Neuronal stem cell (in vitro differentiated cells): ENCODE measurements around the gene C12orf54.

Experiments used
- DNase-seq: peaks from one replicate; pipeline ENCODE4 v3.0.0-alpha.2; 2013; ENCODE audit warnings: low spot score
- H2AFZ ChIP-seq: one replicate; pipeline ENCODE4 v1.6.1; 2013; ENCODE audit warnings: mild to moderate bottlenecking, low read length, inconsistent platforms
- H2AK5ac ChIP-seq: 2 replicates; pipeline ENCODE4 v1.6.1; 2013; ENCODE audit warnings: low read depth, mild to moderate bottlenecking, inconsistent platforms, low read length, moderate library complexity, mixed read lengths
- H2BK120ac ChIP-seq: 2 replicates; pipeline ENCODE4 v1.6.1; 2013; ENCODE audit warnings: low read depth, mild to moderate bottlenecking, inconsistent platforms, low read length, moderate library complexity, mixed read lengths
- H2BK12ac ChIP-seq: one replicate; pipeline ENCODE4 v1.6.1; 2013; ENCODE audit warnings: low read length, inconsistent platforms
- H2BK15ac ChIP-seq: 2 replicates; pipeline ENCODE4 v1.6.1; 2013; ENCODE audit warnings: mild to moderate bottlenecking, low read length, inconsistent platforms, mixed read lengths
- H2BK5ac ChIP-seq: one replicate; pipeline ENCODE4 v1.6.1; 2013; ENCODE audit warnings: inconsistent platforms, mild to moderate bottlenecking, low read length, moderate library complexity
- H3K14ac ChIP-seq: one replicate; pipeline ENCODE4 v1.6.1; 2013; ENCODE audit warnings: low read length, inconsistent platforms
- H3K18ac ChIP-seq: 2 replicates; pipeline ENCODE4 v1.6.1; 2013; ENCODE audit warnings: low read length, inconsistent platforms
- H3K23ac ChIP-seq: 2 replicates; pipeline ENCODE4 v1.6.1; 2013; ENCODE audit warnings: low read depth, mild to moderate bottlenecking, mixed read lengths, low read length, inconsistent platforms; ENCODE audit not compliant: poor library complexity
- H3K27ac ChIP-seq: replicated peaks from 3 replicates; pipeline ENCODE4 v1.5.1; 2013; ENCODE audit warnings: low read length, inconsistent platforms
- H3K27me3 ChIP-seq, 3 experiments: 2 replicates each; pipeline ENCODE4 v1.6.1; 2013; ENCODE audit warnings: low read length in 3 of 3, mild to moderate bottlenecking in 2 of 3, inconsistent platforms in 1 of 3, low read depth in 1 of 3, mixed read lengths in 1 of 3, moderate library complexity in 1 of 3; ENCODE audit not compliant: control insufficient read depth in 3 of 3, insufficient read depth in 3 of 3
- H3K36me3 ChIP-seq, 2 donors: replicated peaks in 1 of 2; 2 replicates each; pipeline ENCODE4 v1.6.1; 2013; ENCODE audit warnings: low read length in 2 of 2; ENCODE audit not compliant: control insufficient read depth in 2 of 2, insufficient read depth in 2 of 2
- H3K4ac ChIP-seq: 2 replicates; pipeline ENCODE4 v1.6.1; 2013; ENCODE audit warnings: inconsistent platforms, mild to moderate bottlenecking, low read length, moderate library complexity
- H3K4me1 ChIP-seq, 2 donors: 1 replicate in 1 of 2; 2 replicates in 1 of 2; pipeline ENCODE4 v1.6.1; 2013; ENCODE audit warnings: low read length in 2 of 2, low read depth in 1 of 2; ENCODE audit not compliant: control insufficient read depth in 2 of 2, insufficient read depth in 1 of 2
- H3K4me2 ChIP-seq: one replicate; pipeline ENCODE4 v1.6.1; 2013; ENCODE audit warnings: mild to moderate bottlenecking, low read length, inconsistent platforms; ENCODE audit not compliant: insufficient read depth, poor library complexity, severe bottlenecking
- H3K4me3 ChIP-seq, 2 donors: 2 replicates each; pipeline ENCODE4 v1.5.1; 2013; ENCODE audit warnings: low read length in 2 of 2, mild to moderate bottlenecking in 2 of 2, inconsistent platforms in 1 of 2, moderate library complexity in 1 of 2
- H3K79me1 ChIP-seq: one replicate; pipeline ENCODE4 v1.6.1; 2013; ENCODE audit warnings: low read depth, mild to moderate bottlenecking, inconsistent platforms, low read length, moderate library complexity
- H3K9ac ChIP-seq: one replicate; pipeline ENCODE4 v1.6.1; 2013; ENCODE audit warnings: mild to moderate bottlenecking, low read depth, low read length, inconsistent platforms; ENCODE audit not compliant: poor library complexity
- H3K9me3 ChIP-seq, 2 donors: replicated peaks in 1 of 2; 2 replicates each; pipeline versions ENCODE3 to v1.6.1; 2013; ENCODE audit warnings: low read length in 2 of 2, mild to moderate bottlenecking in 2 of 2, inconsistent platforms in 1 of 2, low read depth in 1 of 2, mixed read lengths in 1 of 2, moderate library complexity in 1 of 2; ENCODE audit not compliant: control insufficient read depth in 2 of 2, insufficient read depth in 1 of 2
- H4K8ac ChIP-seq: one replicate; pipeline ENCODE4 v1.6.1; 2013; ENCODE audit warnings: low read depth, mild to moderate bottlenecking, inconsistent platforms, low read length, moderate library complexity
- H4K91ac ChIP-seq: one replicate; pipeline ENCODE4 v1.6.1; 2013; ENCODE audit warnings: low read length, low read depth, mild to moderate bottlenecking, inconsistent platforms; ENCODE audit not compliant: poor library complexity
- WGBS, 2 donors: extraction: QIAGEN DNeasy Blood & Tissue Kit; methylation state at CpG; one replicate each; pipeline ENCODE4 v1.1.7; 2013; ENCODE audit warnings: missing lambda C conversion rate in 2 of 2, mixed read lengths in 1 of 2; ENCODE audit not compliant: insufficient read length in 2 of 2, insufficient replicate concordance in 1 of 2; ENCODE audit errors: extremely low coverage in 2 of 2; 5-methylcytosine and 5-hydroxymethylcytosine counted together

C12orf54 gene

DNA sequence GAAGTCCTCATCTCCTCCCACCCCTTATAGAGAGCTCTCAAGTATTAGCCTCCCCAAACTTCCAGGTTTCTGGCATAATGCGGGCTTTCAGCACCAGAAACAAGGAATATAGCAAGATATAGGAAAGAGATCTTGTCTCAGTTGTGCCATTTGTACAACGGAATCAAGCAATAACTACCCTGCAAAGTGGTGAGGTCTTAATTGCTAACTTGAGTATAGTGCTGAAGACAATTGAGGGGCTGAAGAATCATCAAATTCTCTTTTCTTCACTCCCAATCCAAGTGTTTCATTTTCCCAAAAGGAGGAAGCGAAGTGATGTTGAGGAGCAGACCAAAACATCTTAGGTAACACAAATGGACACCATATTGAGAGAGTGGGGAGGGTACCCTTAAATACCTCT lies 36.8 kb upstream of the C12orf54 start:
- H2BK5ac ChIP-seq: no peak overlapping the region
- no peak overlapping the region for H3K23ac ChIP-seq
- H3K4me3 ChIP-seq: no peak overlapping the region
- H4K8ac ChIP-seq: no peak overlapping the region
- no peak overlapping the region for H3K9ac ChIP-seq
- H3K4me2 ChIP-seq: no peak overlapping the region
- no peaks in the 10 kb centered on the region for H3K27me3 ChIP-seq
- peaks cover 0 to 8% of the 10 kb centered on the region in 2 donors for H3K9me3 ChIP-seq
- H3K14ac ChIP-seq: no peak overlapping the region
- peaks cover 17 to 40% of the 10 kb centered on the region in 2 donors for H3K4me1 ChIP-seq
- H2BK15ac ChIP-seq: no peak overlapping the region
- DNase-seq: no peak
- H3K4ac ChIP-seq: no peak overlapping the region
- no peak overlapping the region for H3K18ac ChIP-seq
- H4K91ac ChIP-seq: no peak overlapping the region
- no peaks in the 10 kb centered on the region for H3K36me3 ChIP-seq
- H3K27ac ChIP-seq: no peak overlapping the region
- no CpG with 5 or more reads among the region's 3 CpGs for whole genome bisulfite sequencing, 2 donors
- H2AFZ ChIP-seq: no peak overlapping the region
- H2BK120ac ChIP-seq: no peak overlapping the region
- no peak overlapping the region for H2AK5ac ChIP-seq
- no peak overlapping the region for H2BK12ac ChIP-seq
- H3K79me1 ChIP-seq: no peaks in the 10 kb centered on the region

DNA sequence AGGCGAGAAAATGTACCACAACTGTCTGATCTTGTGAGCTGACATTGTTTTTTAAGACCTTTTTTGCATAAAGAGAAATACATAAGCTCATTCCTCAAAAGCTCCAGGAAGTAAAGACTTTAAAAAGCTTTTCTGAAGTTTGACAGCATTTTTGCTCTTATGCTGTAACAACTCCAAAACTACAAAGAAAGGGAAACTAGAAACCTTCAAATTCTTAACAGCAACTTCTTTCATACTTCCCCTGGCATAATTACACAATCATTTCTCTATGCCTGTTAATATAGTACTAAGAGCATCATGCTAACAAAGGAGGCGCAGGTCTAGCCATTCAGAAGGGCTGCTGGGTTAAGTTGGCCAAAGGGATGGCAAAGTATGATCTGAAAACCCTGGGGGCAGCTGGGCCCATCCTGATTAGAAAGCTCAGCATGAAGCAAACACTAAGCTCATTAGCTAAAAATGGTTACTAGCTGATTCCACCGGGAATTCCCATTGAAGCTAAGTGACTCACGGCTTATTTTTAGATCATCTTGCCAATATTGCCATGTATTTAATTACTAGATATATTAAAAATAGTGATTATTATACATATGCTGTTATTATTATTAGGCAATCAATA lies 36.0 kb upstream of the C12orf54 start:
- Histone ChIP-seq H3K14ac (no peak overlapping the region), H3K27ac (no peak overlapping the region), H2AFZ (peak overlapping the region; percentile 7), H2BK15ac (no peak overlapping the region), H3K4me2 (no peak overlapping the region), H3K27me3 (no peaks in the 10 kb centered on the region), H3K4me1 (peaks cover 17 to 34% of the 10 kb centered on the region in 2 donors), H3K18ac (no peak overlapping the region), H2AK5ac (no peak overlapping the region), H3K4me3 (no peak overlapping the region), H2BK120ac (no peak overlapping the region), H3K23ac (no peak overlapping the region), H2BK12ac (no peak overlapping the region), H3K4ac (no peak overlapping the region), H4K91ac (no peak overlapping the region), H2BK5ac (no peak overlapping the region), H3K79me1 (no peaks in the 10 kb centered on the region), H3K36me3 (no peaks in the 10 kb centered on the region), H3K9ac (no peak overlapping the region), H4K8ac (no peak overlapping the region), H3K9me3 (peaks cover 0 to 8% of the 10 kb centered on the region in 2 donors)
- no CpG with 5 or more reads among the region's 4 CpGs for WGBS, 2 donors
- no peak for DNase-seq

DNA sequence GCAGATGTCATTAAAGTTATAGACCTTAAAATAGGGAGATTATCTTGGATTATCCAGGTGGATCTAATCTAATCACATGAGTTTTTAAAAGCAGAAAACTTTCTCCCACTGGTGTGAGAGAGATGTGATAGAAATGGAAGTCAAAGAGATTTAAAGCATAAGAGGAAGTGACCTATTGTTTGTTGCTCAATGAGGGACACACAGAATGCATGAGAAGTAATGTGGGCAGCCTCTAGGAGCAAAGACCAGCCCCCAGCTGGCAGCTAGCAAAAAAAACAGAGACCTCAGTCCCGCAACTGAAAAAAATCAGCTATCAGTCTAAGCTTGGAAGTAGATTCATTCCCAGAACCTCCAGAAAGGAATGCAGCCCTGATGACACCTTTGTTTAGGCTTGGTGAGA lies 34.5 kb upstream of the C12orf54 start:
- DNase-seq: no peak
- no peak overlapping the region for H2BK120ac ChIP-seq
- H3K36me3 ChIP-seq: no peaks in the 10 kb centered on the region
- H2AK5ac ChIP-seq: no peak overlapping the region
- H3K4me3 ChIP-seq: no peak overlapping the region
- no peak overlapping the region for H4K91ac ChIP-seq
- H2BK15ac ChIP-seq: no peak overlapping the region
- H2BK5ac ChIP-seq: no peak overlapping the region
- no peaks in the 10 kb centered on the region for H3K79me1 ChIP-seq
- no CpG with 5 or more reads among the region's 1 CpG for WGBS, 2 donors
- H3K4ac ChIP-seq: no peak overlapping the region
- peaks cover 8 to 21% of the 10 kb centered on the region in 2 donors for H3K4me1 ChIP-seq
- no peak overlapping the region for H3K4me2 ChIP-seq
- no peak overlapping the region for H4K8ac ChIP-seq
- no peak overlapping the region for H2AFZ ChIP-seq
- no peak overlapping the region for H3K23ac ChIP-seq
- H3K18ac ChIP-seq: no peak overlapping the region
- peaks cover 0 to 8% of the 10 kb centered on the region in 2 donors for H3K9me3 ChIP-seq
- H2BK12ac ChIP-seq: no peak overlapping the region
- no peak overlapping the region for H3K9ac ChIP-seq
- no peak overlapping the region for H3K14ac ChIP-seq
- H3K27me3 ChIP-seq: no peaks in the 10 kb centered on the region
- H3K27ac ChIP-seq: no peak overlapping the region

DNA sequence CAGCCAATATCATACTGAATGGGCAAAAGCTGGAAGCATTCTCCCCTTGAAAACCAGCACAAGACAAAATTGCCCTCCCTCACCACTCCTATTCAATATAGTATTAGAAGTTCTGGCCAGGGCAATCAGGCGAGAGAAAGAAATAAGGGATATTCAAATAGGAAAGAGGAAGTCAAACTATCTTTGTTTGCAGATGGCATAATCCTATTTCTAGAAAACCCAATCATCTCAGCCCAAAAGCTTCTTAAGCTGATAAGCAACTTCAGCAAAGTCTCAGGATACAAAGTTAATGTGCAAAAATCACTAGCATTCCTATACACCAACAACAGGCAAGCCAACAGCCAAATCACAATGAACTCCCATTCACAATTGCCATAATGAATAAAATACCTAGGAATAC lies 30.9 kb upstream of the C12orf54 start:
- Histone ChIP-seq H2BK15ac (no peak overlapping the region), H2BK120ac (no peak overlapping the region), H3K4ac (no peak overlapping the region), H3K18ac (no peak overlapping the region), H3K79me1 (no peaks in the 10 kb centered on the region), H3K23ac (no peak overlapping the region), H2AFZ (no peak overlapping the region), H4K91ac (no peak overlapping the region), H2BK5ac (no peak overlapping the region), H3K27me3 (peaks cover 0 to 5% (median 0%) of the 10 kb centered on the region in 3 experiments), H3K27ac (no peak overlapping the region), H3K36me3 (no peaks in the 10 kb centered on the region), H3K14ac (no peak overlapping the region), H2AK5ac (no peak overlapping the region), H2BK12ac (no peak overlapping the region), H3K9ac (no peak overlapping the region), H3K4me3 (no peak overlapping the region), H4K8ac (no peak overlapping the region), H3K4me2 (no peak overlapping the region), H3K4me1 (peaks cover under 1 to 10% of the 10 kb centered on the region in 2 donors), H3K9me3 (peaks cover 0 to 2% of the 10 kb centered on the region in 2 donors)
- DNase-seq: no peak
- WGBS, 2 donors: no CpG with 5 or more reads among the region's 1 CpG
